Spleen (tissue), 11 donors: ENCODE results near the gene COX4I1. TPM values are rescaled to one million over a fixed set of nuclear protein-coding genes. Genes with fewer than 3 reads are reported as not detected.

Experiments
- DNase-seq: peaks from one replicate; pipeline ENCODE4 v3.0.0-alpha.2; 2020
- H3K27ac ChIP-seq, 8 donors: fragments of 200-600 bp; sonication (generic) in 7 of 8; 1 replicate in 4 of 8; 2 replicates in 4 of 8; pipeline versions ENCODE4 v1.5.0 to v1.8.0; 2016 to 2021; ENCODE audit warnings: inconsistent platforms in 4 of 8, mild to moderate bottlenecking in 4 of 8, moderate library complexity in 1 of 8
- H3K27me3 ChIP-seq, 7 donors: fragments of 200-600 bp; sonication (generic) in 6 of 7; replicated peaks in 1 of 7; 1 replicate in 4 of 7; 2 replicates in 3 of 7; pipeline versions ENCODE4 v1.5.0 to v1.8.0; 2016 to 2021; ENCODE audit warnings: inconsistent platforms in 3 of 7, mild to moderate bottlenecking in 1 of 7
- H3K36me3 ChIP-seq, 6 donors: fragments of 200-600 bp; sonication (generic) in 5 of 6; 1 replicate in 4 of 6; 2 replicates in 2 of 6; pipeline versions ENCODE4 v1.5.0 to v1.8.0; 2016 to 2021; ENCODE audit warnings: inconsistent platforms in 2 of 6
- H3K4me1 ChIP-seq, 6 donors: fragments of 200-600 bp; sonication (generic) in 5 of 6; 1 replicate in 3 of 6; 2 replicates in 3 of 6; pipeline versions ENCODE4 v1.5.0 to v1.8.0; 2016 to 2021; ENCODE audit warnings: inconsistent platforms in 3 of 6
- H3K4me3 ChIP-seq, 8 donors: fragments of 200-600 bp; sonication (generic) in 7 of 8; 1 replicate in 4 of 8; 2 replicates in 4 of 8; pipeline versions ENCODE4 v1.5.0 to v1.8.0; 2016 to 2021; ENCODE audit warnings: inconsistent platforms in 4 of 8, mild to moderate bottlenecking in 4 of 8, moderate library complexity in 2 of 8
- H3K9me3 ChIP-seq, 8 donors: fragments of 200-600 bp; sonication (generic) in 7 of 8; 1 replicate in 4 of 8; 2 replicates in 4 of 8; pipeline versions ENCODE4 v1.5.0 to v1.8.0; 2016 to 2021; ENCODE audit warnings: inconsistent platforms in 4 of 8
- POLR2A ChIP-seq, 3 donors: fragments of 450-650 bp; IDR thresholded peaks; one replicate each; pipeline ENCODE4 v1.5.1; 2017; ENCODE audit warnings: antibody characterized with exemption in 3 of 3, mild to moderate bottlenecking in 1 of 3
- POLR2AphosphoS5 ChIP-seq, 3 donors: sonication (generic); formaldehyde crosslinking; IDR thresholded peaks; one replicate each; pipeline ENCODE4 v1.5.1; 2017; ENCODE audit warnings: antibody characterized with exemption in 3 of 3
- WGBS, 5 donors: extraction: QIAGEN DNeasy Blood & Tissue Kit in 3 of 5; methylation state at CpG; one replicate each; pipeline versions ENCODE4 v1.1.5 to v1.1.7; 2013 to 2018; 5-methylcytosine and 5-hydroxymethylcytosine counted together
- intact Hi-C: fragments of 100-400 bp; cut with DNase I; formaldehyde crosslinking; loops from one replicate; pipeline ENCODE4 v1.15.0; 2023; ENCODE audit warnings: low total_unique reads
- polyA plus RNA-seq, 3 donors: library from polyadenylated mRNA; stranded (reverse); fragments of 200-250 nt; gene quantifications; one replicate each; pipeline ENCODE4 v1.2.1, GENCODE V29; 2013
- total RNA-seq, 7 donors: library from RNA; depleted of rRNA in 3 of 7; stranded (reverse); fragments of >200 nt in 3 of 7; fragmentation: NEBNext Ultra II Directional in 4 of 7; extraction: Animal tissue kit (Norgen Biotek cat#: 25700) in 4 of 7; gene quantifications; one replicate each; pipeline versions ENCODE4 v1.1.0 to v1.2.1, GENCODE V29; 2016 to 2021
- TF ChIP-seq, protein P1 (sequence below), 11 experiments: fragments of 200-600 bp in 7 of 11; fragments of 450-650 bp in 4 of 11; sonication (generic) in 4 of 11; IDR thresholded peaks in 8 of 11; conservative IDR thresholded peaks in 3 of 11; 1 replicate in 7 of 11; 2 replicates in 4 of 11; pipeline versions ENCODE4 v1.4.0 to v1.8.0; 2016 to 2021; ENCODE audit warnings: antibody characterized with exemption in 11 of 11, inconsistent platforms in 4 of 11, mild to moderate bottlenecking in 1 of 11
- donor health status: healthy with polysubstance abuse.
- donor health status: DM: no; HTN: no; CAD: no; lungs with moderate emphysema.
- donor health status: DM: no; HTN: no; CAD: no.
- donor health status: Bipolar disorder and iron deficiency.
- donor health status: healthy.
- donor health status: DM: no; HTN: no; CAD: no.
- donor health status: DM: yes; HTN: yes; CAD: no.

Gene COX4I1
- total and polyA plus RNA-seq, 10 donors: 348 to 1,132 (median 450) TPM

DNA sequence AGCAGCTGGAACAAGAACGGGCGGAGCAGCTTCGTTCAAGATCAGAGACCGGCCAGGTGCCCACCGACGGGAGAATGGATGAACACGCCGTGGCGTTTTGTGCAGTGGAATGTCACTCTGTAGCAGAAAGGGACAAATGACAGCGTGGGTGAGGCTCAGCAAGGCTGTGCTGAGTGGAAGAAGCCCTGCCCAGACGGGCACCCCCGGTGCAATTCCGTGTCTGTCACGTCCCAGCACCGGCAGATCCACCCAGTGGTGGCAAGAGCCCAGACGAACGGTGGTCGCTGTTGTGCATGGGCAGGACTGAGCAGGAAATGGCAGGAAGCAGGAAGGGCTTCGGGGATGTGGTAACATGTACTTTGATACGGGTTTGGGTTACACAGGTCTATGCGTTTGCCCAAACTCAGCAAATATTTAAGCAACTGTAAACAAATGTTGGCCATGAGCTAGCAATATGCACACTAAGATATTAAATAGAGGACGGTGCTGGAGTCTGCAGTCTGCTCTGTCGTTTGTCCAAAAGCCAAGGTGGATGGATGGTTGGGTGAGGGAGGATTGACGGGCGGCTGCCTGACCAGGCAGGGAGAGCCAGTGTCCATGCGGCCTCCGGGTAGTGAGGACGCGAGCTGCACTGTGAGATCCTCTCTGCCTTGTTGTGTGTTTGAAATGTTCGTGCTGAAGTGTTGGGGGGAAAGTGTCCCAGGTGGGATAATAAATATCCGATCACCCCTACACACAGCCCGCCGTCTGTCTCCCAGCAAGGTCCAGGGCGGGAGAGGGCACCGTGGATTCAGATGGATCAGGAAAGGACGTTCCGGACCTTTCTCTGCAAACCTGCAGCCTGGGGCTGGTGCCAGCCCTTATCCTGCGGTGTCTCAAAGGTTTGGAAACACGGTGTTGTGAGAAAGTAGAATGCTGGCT is 48.4 kb downstream of the COX4I1 start:
- H3K4me1 ChIP-seq: peaks cover 0 to 28% (median 8%) of the 10 kb centered on the region in 6 donors
- H3K4me3 ChIP-seq: no peak overlapping the region
- no peaks in the 10 kb centered on the region for H3K36me3 ChIP-seq
- peaks cover 0 to 22% (median 0%) of the 10 kb centered on the region in 7 donors for H3K27me3 ChIP-seq
- TF ChIP-seq, protein P1, sequence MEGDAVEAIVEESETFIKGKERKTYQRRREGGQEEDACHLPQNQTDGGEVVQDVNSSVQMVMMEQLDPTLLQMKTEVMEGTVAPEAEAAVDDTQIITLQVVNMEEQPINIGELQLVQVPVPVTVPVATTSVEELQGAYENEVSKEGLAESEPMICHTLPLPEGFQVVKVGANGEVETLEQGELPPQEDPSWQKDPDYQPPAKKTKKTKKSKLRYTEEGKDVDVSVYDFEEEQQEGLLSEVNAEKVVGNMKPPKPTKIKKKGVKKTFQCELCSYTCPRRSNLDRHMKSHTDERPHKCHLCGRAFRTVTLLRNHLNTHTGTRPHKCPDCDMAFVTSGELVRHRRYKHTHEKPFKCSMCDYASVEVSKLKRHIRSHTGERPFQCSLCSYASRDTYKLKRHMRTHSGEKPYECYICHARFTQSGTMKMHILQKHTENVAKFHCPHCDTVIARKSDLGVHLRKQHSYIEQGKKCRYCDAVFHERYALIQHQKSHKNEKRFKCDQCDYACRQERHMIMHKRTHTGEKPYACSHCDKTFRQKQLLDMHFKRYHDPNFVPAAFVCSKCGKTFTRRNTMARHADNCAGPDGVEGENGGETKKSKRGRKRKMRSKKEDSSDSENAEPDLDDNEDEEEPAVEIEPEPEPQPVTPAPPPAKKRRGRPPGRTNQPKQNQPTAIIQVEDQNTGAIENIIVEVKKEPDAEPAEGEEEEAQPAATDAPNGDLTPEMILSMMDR (IDR thresholded peaks at IDR 0.05 in 8 of 11, conservative IDR thresholded peaks at IDR 0.05 in 3 of 11): no peak
- TF ChIP-seq POLR2AphosphoS5 (IDR thresholded peaks at IDR 0.05) (no peak), POLR2A (IDR thresholded peaks at IDR 0.05) (no peak)
- intact Hi-C loops: no loop called here
- no peak overlapping the region for H3K27ac ChIP-seq
- H3K9me3 ChIP-seq: peaks cover 0 to under 1% (median 0%) of the 10 kb centered on the region in 8 donors
- WGBS, 5 donors: 60 to 67% (median 65%) methylated on average over 39 of the region's 39 CpGs
- no peak for DNase-seq

DNA sequence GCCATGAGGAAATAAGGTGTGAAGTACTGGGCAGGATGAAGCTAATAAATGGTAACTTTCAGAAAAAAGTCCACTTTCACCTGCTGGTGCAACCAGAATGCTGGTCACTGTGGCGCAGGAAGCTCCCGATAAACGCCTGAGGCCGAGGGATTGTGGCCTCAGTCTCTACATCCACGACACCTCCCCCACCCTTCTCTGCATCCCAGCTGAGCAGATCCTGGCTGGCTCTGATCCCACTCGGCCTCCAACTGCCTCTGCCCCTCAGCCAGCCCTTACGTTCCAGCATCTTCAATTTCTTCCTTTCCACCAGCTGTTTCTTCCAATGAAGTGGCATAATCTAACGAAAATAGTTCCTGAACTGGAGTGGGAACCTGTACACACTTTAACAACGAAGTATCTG is 49.5 kb downstream of the COX4I1 start:
- Histone ChIP-seq H3K4me3 (no peak overlapping the region), H3K9me3 (no peaks in the 10 kb centered on the region), H3K27me3 (peaks cover 0 to 22% (median 0%) of the 10 kb centered on the region in 7 donors), H3K27ac (no peak overlapping the region), H3K36me3 (no peaks in the 10 kb centered on the region), H3K4me1 (peaks cover 0 to 39% (median 11%) of the 10 kb centered on the region in 6 donors)
- TF ChIP-seq POLR2AphosphoS5 (IDR thresholded peaks at IDR 0.05) (no peak), POLR2A (IDR thresholded peaks at IDR 0.05) (no peak)
- TF ChIP-seq, protein P1 (IDR thresholded peaks at IDR 0.05 in 8 of 11, conservative IDR thresholded peaks at IDR 0.05 in 3 of 11): no peak
- WGBS, 5 donors: 55 to 65% (median 58%) methylated on average over 9 of the region's 9 CpGs
- DNase-seq: no peak
- intact Hi-C loops: no loop called here

DNA sequence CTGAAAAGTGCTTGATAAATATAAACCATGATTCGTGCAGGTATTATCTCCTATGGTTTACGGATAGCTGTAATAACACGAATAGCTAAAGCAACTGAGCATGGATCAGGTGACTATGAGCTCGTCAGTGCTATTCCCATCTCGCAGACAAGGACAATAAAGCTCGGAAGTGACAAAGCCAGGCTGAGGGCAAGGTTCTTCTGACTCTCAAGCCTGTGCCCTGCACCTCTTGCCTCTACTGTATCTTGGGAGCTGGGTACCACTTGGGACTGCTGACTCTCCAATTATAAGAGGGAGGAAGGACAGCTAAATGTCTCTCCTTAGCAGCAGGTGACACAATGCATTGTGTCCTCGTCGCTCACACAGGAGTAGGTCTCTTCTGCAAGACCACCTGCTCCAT is 49.9 kb downstream of the COX4I1 start:
- TF ChIP-seq POLR2AphosphoS5 (IDR thresholded peaks at IDR 0.05): no peak
- no peak for TF ChIP-seq POLR2A (IDR thresholded peaks at IDR 0.05)
- TF ChIP-seq, protein P1 (IDR thresholded peaks at IDR 0.05 in 8 of 11, conservative IDR thresholded peaks at IDR 0.05 in 3 of 11): no peak
- Histone ChIP-seq H3K36me3 (no peaks in the 10 kb centered on the region), H3K9me3 (no peaks in the 10 kb centered on the region), H3K27ac (no peak overlapping the region), H3K4me3 (no peak overlapping the region), H3K27me3 (peaks cover 0 to 22% (median 0%) of the 10 kb centered on the region in 7 donors), H3K4me1 (peaks cover 0 to 41% (median 13%) of the 10 kb centered on the region in 6 donors)
- no peak for DNase-seq
- intact Hi-C loops: no loop called here
- whole genome bisulfite sequencing, 5 donors: 81 to 91% (median 87%) methylated on average over 8 of the region's 8 CpGs

DNA sequence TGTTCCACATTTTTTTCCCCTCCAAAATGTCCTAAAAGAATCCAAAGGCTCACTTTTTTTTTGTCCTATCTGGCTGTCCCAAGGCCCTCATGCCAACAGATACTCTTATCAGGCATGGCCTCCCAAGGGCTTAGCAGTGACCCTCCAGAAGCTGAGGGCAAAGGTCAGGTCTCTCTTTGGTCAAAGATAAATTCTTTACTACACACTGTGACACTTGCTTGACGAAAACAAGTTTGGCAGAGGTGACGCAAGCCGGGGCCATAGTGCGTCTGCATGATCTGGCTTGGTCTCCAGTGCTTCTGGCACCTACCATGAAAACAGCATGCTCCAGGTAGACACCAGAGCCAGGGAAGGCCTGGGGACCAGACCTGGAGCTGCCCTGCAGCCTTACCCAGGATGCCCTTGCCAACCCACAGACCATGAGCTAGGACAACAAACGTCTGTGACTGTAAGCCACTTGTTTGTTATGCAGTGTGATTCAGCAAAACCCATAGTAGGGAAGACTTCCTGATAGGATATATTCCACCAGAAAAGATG is 50.9 kb downstream of the COX4I1 start:
- no peak for TF ChIP-seq POLR2AphosphoS5 (IDR thresholded peaks at IDR 0.05)
- TF ChIP-seq, protein P1 (IDR thresholded peaks at IDR 0.05 in 8 of 11, conservative IDR thresholded peaks at IDR 0.05 in 3 of 11): no peak
- no peak for TF ChIP-seq POLR2A (IDR thresholded peaks at IDR 0.05)
- no peak overlapping the region for H3K4me3 ChIP-seq
- H3K27ac ChIP-seq: no peak overlapping the region
- intact Hi-C loops: no loop called here
- H3K27me3 ChIP-seq: peaks cover 0 to 18% (median 0%) of the 10 kb centered on the region in 7 donors
- peaks cover 0 to 5% (median 0%) of the 10 kb centered on the region in 8 donors for H3K9me3 ChIP-seq
- WGBS, 5 donors: 65 to 84% (median 76%) methylated on average over 5 of the region's 5 CpGs
- no peak for DNase-seq
- H3K36me3 ChIP-seq: no peaks in the 10 kb centered on the region
- H3K4me1 ChIP-seq: peaks cover 0 to 34% (median 7%) of the 10 kb centered on the region in 6 donors
